Tibial nerve (tissue), 4 donors: ENCODE data around the gene SP2.

Experiments used
- EP300 ChIP-seq, 2 donors: sonication (generic); formaldehyde crosslinking; IDR thresholded peaks; one replicate each; pipeline ENCODE4 v1.6.1; 2017; ENCODE audit warnings: antibody characterized with exemption in 2 of 2, mild to moderate bottlenecking in 1 of 2
- TF ChIP-seq, protein P1 (sequence below), 5 experiments: fragments of 200-600 bp in 3 of 5; fragments of 450-650 bp in 2 of 5; sonication (generic) in 3 of 5; IDR thresholded peaks; one replicate each; pipeline ENCODE4 v1.5.1; 2016 to 2019; ENCODE audit warnings: antibody characterized with exemption in 5 of 5, mild to moderate bottlenecking in 3 of 5, moderate library complexity in 2 of 5

GRCh38 chr17:47952171-47953021, 56.4 kb downstream of the SP2 start:
- TF ChIP-seq EP300 (IDR thresholded peaks at IDR 0.05): no peak
- TF ChIP-seq, protein P1, sequence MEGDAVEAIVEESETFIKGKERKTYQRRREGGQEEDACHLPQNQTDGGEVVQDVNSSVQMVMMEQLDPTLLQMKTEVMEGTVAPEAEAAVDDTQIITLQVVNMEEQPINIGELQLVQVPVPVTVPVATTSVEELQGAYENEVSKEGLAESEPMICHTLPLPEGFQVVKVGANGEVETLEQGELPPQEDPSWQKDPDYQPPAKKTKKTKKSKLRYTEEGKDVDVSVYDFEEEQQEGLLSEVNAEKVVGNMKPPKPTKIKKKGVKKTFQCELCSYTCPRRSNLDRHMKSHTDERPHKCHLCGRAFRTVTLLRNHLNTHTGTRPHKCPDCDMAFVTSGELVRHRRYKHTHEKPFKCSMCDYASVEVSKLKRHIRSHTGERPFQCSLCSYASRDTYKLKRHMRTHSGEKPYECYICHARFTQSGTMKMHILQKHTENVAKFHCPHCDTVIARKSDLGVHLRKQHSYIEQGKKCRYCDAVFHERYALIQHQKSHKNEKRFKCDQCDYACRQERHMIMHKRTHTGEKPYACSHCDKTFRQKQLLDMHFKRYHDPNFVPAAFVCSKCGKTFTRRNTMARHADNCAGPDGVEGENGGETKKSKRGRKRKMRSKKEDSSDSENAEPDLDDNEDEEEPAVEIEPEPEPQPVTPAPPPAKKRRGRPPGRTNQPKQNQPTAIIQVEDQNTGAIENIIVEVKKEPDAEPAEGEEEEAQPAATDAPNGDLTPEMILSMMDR (IDR thresholded peaks at IDR 0.05): no peak
